NCI-H2107 treated with DMSO at 0.1 percent for 48 hours (cell line): ENCODE data around the gene GLG1.

Experiments used
- DNase-seq: peaks from one replicate; lab custom pipeline; 2025; ENCODE audit not compliant: unreplicated experiment; lab: John Stamatoyannopoulos, UW

The GLG1 gene

GRCh38 chr16:74608944-74609343 is 2.0 kb upstream of the GLG1 start:
- no peak for DNase-seq

DNA sequence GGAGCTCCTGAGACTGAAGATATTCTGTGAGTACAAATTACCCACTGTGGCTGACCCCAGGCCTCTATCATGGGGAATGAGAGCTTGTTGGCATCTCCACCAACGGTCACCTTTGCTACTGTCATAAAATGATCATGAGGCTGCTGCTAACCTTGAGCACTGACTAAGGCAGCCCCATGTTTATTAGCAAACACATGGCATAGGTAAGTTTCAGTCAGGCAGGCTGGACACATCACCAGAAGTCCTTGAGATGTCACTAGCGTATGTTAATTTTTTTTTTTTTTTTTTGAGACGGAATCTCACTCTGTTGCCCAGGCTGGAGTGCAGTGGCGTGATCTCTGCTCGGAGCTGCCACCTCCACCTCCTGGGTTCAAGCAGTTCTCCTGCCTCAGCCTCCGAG is 1.5 kb upstream of the GLG1 start:
- no peak for DNase-seq

DNA sequence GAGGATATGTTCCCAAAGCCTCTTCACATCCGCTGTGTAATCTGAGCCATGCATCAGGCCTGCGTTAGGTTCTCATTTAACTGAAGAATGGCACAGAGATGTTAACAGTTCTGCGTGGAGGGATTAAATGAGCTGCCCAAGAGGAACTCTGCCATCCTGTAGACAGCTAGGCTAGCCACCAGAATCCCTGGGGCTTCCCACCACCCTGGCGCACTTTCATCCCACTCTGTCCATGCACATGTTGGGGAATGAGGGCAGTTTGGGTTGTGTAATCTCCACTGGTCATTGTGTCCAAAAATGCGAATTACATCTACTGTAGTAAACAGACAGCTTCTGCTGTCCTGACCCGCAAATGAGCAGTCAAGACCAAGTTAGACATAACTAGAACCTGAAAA is 1.0 kb upstream of the GLG1 start:
- DNase-seq, result peak; percentile 26

DNA sequence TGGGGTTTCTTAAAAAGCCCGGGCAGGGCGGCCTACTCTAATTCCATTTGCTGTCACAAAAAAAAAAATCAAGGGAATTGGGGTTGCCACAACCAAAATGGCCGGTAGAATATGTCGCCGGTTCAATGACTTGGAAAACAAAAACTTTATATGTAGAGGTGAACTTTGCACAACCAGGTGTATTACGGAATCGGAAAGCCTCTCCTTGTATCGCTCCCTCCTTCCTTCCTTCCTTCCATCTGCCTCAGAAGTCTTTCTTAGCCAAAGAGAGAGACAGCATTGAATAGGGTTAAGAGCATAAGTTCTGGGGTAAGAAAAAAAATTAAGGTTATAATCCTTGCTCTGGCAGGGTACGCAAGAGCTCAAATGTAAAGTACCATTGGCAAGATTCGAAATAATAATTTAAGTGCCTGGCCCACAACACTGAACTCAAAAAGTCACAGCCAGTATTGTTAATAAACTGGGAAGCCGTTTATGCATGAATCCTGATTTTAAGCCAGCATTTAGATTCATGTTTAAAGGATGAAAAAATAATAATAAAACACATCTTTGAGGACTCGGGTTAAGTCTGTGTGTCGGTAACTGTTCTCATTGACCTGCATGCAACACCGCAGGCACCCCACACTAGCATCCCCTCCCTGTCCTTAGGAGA is 522 bp upstream of the GLG1 start:
- peak; percentile 60 for DNase-seq

DNA sequence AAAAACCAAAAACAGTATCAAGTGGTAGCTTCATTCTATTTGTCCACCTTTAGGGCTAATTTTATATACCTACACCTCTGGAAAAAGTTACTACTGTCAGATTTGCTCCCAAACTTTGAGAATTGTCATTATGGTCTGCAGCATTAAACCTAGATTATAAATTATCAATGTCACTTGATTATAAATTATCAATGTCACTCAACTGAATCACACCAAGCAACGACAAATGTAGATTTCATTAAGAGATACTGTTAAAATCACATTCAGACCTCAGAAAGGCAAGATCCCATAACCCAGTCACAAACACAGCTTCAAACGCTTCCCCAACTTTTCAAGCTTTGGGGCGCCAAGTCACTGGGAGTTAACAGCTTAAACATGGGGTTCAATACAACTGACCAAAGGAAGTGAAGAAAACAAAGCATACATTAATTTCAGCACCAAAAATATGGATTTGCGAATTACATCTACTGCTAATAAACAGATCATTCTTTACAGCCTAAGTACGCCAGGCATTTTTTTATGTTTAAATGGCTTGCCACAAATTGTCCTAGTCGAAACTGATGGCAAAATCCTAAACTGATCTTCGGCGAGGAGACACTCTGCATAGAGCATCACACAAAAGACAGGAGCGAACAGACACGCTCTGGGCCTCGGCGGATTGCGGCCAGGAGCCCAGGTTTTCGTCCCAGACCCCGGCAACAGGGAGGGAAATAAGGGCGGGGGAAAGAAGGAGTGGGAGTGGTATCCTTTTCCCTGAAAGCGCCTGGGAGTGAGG is 981 bp downstream of the GLG1 start:
- no peak for DNase-seq

GRCh38 chr16:74605332-74605731 is 1.6 kb downstream of the GLG1 start:
- DNase-seq, result no peak

- DNase-seq, result no peak
These were observed 3.1 kb downstream of the GLG1 start for GRCh38 chr16:74603848-74604247.

DNA sequence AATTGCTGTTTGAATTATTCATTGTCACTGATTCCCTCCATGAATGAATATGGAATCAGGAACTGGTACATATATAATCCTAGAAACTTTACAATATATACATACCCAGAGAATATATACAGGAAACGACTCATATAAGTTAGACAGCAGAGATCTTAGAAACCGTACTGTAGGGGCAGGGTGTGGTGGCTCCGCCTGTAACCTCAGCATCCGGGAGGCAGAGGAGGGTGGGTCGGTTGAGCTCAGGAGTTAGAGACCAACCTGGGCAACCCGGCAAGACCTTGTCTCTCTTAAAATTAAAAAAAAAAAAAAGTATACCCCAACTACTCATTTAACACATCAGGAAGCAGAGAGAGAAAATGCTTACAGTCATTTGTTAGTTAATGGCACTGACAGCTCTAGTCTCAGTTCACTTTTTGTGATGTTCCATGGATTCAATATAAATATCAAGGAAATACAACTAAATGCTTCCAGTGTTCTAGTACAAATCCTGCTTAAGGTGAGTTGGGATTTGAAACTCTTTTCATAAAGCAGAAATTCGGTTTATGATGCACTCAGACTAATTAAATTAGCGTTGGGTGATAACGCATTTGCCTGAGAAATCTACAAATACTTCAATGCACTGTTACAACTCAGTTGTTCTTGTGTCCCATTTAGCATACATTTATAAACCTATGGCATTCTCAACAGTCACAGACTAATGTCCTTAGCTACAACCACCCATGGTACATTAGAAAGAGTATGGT is 5.6 kb downstream of the GLG1 start:
- DNase-seq, result no peak

GRCh38 chr16:74596586-74596985 is 10.3 kb downstream of the GLG1 start:
- DNase-seq, result no peak

DNA sequence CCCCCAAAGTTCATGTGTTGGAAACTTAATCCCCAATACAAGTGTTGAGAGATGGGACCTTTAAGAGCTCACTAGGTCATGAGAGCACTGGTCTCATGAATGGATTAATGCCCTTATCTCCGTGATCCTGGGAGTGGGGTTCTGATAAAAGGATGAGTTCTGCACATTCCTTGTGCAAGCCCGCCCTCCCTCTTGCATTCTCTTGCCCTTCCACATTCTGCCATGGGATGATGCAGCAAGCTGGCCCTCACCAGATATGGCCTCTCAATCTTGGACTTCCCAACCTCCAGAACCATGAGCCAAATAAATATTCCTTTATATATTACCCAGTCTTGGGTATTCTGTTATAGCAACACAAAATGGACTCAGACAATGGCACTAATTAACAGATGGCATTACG is 14.1 kb downstream of the GLG1 start:
- no peak for DNase-seq

DNA sequence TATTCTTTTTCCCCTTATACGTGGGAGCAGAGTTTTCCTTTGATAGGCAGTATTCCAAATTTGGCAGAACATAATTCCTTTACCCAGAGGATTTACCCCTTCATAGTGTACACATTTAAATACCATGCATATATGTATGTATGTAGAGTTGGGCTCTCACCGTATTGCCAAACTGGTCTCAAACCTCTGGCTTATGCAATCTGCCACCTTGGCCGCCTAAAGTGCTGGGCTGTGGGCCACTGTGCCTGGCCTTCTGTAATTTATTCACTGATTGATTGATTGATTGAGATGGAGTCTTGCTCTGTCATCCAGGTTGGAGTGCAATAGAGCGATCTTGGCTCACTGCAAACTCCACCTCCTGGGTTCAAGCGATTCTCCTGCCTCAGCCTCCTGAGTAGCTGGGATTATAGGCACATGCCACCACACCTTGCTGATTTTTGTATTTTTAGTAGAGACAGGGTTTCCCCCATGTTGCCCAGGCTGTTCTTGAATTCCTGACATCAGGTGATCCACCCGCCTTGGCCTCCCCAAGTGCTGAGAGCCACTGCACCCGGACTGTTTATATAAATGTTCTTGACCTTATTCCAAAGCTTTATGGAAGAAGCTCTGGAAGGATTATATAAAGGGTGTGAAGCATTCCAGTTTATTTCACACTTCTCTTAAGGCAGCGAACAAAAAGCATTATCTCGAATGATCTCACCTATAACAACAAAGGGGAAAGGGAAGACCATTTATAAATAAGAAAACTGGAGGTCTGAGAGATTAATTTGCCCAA is 14.9 kb downstream of the GLG1 start:
- no peak for DNase-seq

GRCh38 chr16:74586948-74587347 is 20.0 kb downstream of the GLG1 start:
- DNase-seq, result no peak

- DNase-seq, result no peak
These were observed 21.0 kb downstream of the GLG1 start for GRCh38 chr16:74585846-74586443.

DNA sequence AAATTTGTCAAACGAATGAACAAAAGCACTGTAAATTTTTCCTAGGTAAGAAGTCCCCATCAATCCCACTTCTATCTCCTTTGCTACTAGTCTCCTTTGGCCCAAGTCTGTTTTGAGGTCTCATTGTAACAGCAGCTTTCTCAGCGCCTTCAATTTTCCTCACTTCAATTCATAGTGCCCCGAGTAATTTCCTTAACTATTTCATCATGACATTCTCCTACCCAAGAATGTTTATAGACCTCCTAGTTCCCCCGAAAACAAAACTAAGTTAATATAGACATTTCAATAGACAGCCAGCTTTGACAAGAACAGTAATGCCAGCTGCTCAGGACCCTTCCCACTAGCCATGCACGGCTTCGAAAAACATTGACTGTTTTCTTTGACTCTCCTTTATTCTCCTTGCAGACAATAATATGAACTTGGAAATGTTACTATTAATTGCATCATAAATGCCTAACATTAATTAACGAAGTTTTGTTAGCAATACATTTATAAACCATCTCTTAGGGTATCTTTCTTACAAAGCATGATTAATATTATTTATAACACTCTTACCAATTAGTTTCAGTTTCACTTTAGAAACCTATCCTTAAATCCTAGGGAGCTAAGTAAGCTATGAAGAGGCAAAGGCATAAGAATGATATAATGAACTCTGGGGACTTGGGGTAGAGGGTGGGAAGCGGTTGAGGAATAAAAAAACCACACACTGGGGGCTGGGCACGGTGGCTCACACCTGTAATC is 22.8 kb downstream of the GLG1 start:
- DNase-seq, result no peak

- DNase-seq, result no peak
These were observed 23.9 kb downstream of the GLG1 start for GRCh38 chr16:74582970-74583369.

- DNase-seq, result no peak
These were observed 26.1 kb downstream of the GLG1 start for GRCh38 chr16:74580833-74581232.

DNA sequence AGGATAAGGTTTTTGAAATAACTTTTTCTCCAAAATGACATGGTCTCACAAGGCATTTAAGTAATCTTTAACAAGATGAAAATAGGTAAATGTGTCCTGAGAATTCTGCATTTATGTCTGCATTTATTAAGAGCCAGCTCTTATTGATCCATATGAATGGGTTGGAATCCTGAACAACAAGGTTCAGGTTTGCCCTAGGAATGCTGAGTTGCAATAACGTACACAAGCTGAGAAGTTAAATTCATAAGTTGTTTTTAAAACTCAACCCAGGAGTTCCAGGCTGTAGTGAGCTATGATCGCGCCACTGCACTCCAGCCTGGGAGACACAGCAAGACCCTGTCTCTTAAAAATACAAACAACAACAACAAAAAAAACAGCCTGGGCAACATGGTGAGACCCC is 28.1 kb downstream of the GLG1 start:
- no peak for DNase-seq

DNA sequence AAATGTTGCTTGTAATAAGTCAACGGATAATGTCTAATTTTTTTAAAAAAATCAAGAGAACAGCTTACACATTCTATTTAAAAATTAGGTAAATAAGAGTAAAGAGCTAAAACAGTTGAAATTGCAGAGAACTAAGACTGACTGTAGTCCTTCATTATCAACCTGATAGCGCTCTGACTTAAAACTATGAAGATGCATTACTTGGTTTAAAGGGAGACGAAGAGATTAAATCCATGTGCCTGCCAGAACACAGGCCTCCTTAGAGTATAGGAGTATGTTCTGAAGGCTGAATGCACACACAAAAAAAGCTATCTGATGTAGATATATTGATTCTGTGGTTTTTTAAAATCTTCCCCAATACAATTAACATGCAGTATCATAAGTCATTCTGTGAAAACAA is 28.5 kb downstream of the GLG1 start:
- DNase-seq, result no peak

GRCh38 chr16:74577882-74578366 is 29.0 kb downstream of the GLG1 start:
- DNase-seq, result no peak
